K562 (cell line): ENCODE measurements around the gene NCF2.

Experiments
- AFF4 ChIP-seq: sonication (generic); formaldehyde crosslinking; IDR thresholded peaks from 2 replicates; pipeline ENCODE4 v1.8.0; 2023; ENCODE audit warnings: mild to moderate bottlenecking, missing genetic modification reagents
- CREB1 ChIP-seq, 2 experiments: sonication (generic) in 1 of 2; formaldehyde crosslinking in 1 of 2; IDR thresholded peaks; 2 replicates each; pipeline versions ENCODE4 v1.6.1 to v1.8.0; 2012 to 2022; ENCODE audit warnings: inconsistent platforms in 1 of 2, mild to moderate bottlenecking in 1 of 2, missing genetic modification reagents in 1 of 2, moderate library complexity in 1 of 2
- CTCF ChIP-seq, 3 experiments: IDR thresholded peaks in 2 of 3; conservative IDR thresholded peaks in 1 of 3; 2 replicates each; pipeline ENCODE4 v1.5.1; 2011 to 2012; ENCODE audit warnings: low read length in 3 of 3, mild to moderate bottlenecking in 3 of 3, control low read depth in 2 of 3, improper control_type of control experiment in 1 of 3, inconsistent platforms in 1 of 3, low read depth in 1 of 3, mixed read lengths in 1 of 3, moderate library complexity in 1 of 3; ENCODE audit not compliant: insufficient read depth in 2 of 3
- GABPA ChIP-seq: fragments of 200-800 bp; sonication (Bioruptor generic); conservative IDR thresholded peaks from 2 replicates; pipeline ENCODE4 v1.6.1; 2016; ENCODE audit warnings: low read depth, missing genetic modification characterization, missing compliant biosample characterization
- PCBP2 ChIP-seq: fragments of 200-400 bp; formaldehyde crosslinking; IDR thresholded peaks from 2 replicates; pipeline ENCODE4 v1.6.1; 2018; ENCODE audit warnings: low read length, low read depth, mild to moderate bottlenecking, moderate library complexity; ENCODE audit not compliant: poor library complexity, severe bottlenecking
- ZNF121 ChIP-seq: sonication (generic); formaldehyde crosslinking; conservative IDR thresholded peaks from 2 replicates; pipeline ENCODE4 v1.8.0; 2022; ENCODE audit warnings: missing genetic modification reagents

- TF ChIP-seq GABPA (no peak), CREB1 (IDR thresholded peaks at IDR 0.05) (no peak), CREB1 (CRISPR knock-in tag; IDR thresholded peaks at IDR 0.05) (no peak), PCBP2 (no peak), CTCF (IDR thresholded peaks at IDR 0.05 in 2 of 3, conservative IDR thresholded peaks at IDR 0.05 in 1 of 3; ENCODE audit: insufficient read depth in 2 of 3, low read depth in 1 of 3, low read length in 3 of 3) (no peak), AFF4 (no peak), ZNF121 (CRISPR knock-in tag) (no peak)
Measured at GRCh38 chr1:183516725-183517124, 73.5 kb downstream of the NCF2 start.
